Effector memory CD4-positive, alpha-beta T cell (primary cell): Measurements from ENCODE around the gene RBP3.

ENCODE experiments used
- DNase-seq, 3 donors: peaks; one replicate each; pipeline ENCODE4 v3.0.0-alpha.2; 2020
- H3K27ac ChIP-seq: 2 replicates; pipeline ENCODE4 v1.7.0; 2013; ENCODE audit warnings: mild to moderate bottlenecking, low read length, moderate library complexity; ENCODE audit not compliant: insufficient read depth, poor library complexity, severe bottlenecking
- H3K27me3 ChIP-seq: replicated peaks from 2 replicates; pipeline ENCODE4 v1.7.0; 2013; ENCODE audit warnings: mild to moderate bottlenecking, low read length; ENCODE audit not compliant: insufficient read depth, control insufficient read depth, poor library complexity, severe bottlenecking
- H3K36me3 ChIP-seq: 2 replicates; pipeline ENCODE4 v1.7.0; 2013; ENCODE audit warnings: mild to moderate bottlenecking, low read length, moderate library complexity; ENCODE audit not compliant: control insufficient read depth, insufficient read depth
- H3K4me1 ChIP-seq: 2 replicates; pipeline ENCODE4 v1.7.0; 2013; ENCODE audit warnings: low read length, mild to moderate bottlenecking; ENCODE audit not compliant: control insufficient read depth, insufficient read depth, poor library complexity, severe bottlenecking
- H3K4me3 ChIP-seq: 2 replicates; pipeline ENCODE4 v1.7.0; 2013; ENCODE audit warnings: low read length, low read depth, mild to moderate bottlenecking; ENCODE audit not compliant: insufficient read depth, poor library complexity, severe bottlenecking
- H3K9me3 ChIP-seq: 2 replicates; pipeline ENCODE4 v1.7.0; 2013; ENCODE audit warnings: mild to moderate bottlenecking, low read length, moderate library complexity; ENCODE audit not compliant: control insufficient read depth

Gene RBP3

GRCh38 chr10:47326306-47326926 is 21.7 kb upstream of the RBP3 start:
- Histone ChIP-seq H3K4me3 (no peak overlapping the region), H3K36me3 (no peaks in the 10 kb centered on the region), H3K27me3 (no peaks in the 10 kb centered on the region), H3K9me3 (no peaks in the 10 kb centered on the region), H3K4me1 (no peaks in the 10 kb centered on the region), H3K27ac (no peak overlapping the region)
- no peak for DNase-seq

- Histone ChIP-seq H3K4me1 (no peaks in the 10 kb centered on the region), H3K9me3 (no peaks in the 10 kb centered on the region), H3K27me3 (no peaks in the 10 kb centered on the region), H3K27ac (no peak overlapping the region), H3K36me3 (no peaks in the 10 kb centered on the region), H3K4me3 (no peak overlapping the region)
- no peak for DNase-seq
Measured at GRCh38 chr10:47326927-47327330, 21.2 kb upstream of the RBP3 start.

- Histone ChIP-seq H3K9me3 (no peaks in the 10 kb centered on the region), H3K36me3 (no peaks in the 10 kb centered on the region), H3K4me1 (no peaks in the 10 kb centered on the region), H3K27me3 (no peaks in the 10 kb centered on the region), H3K4me3 (no peak overlapping the region), H3K27ac (no peak overlapping the region)
- no peak for DNase-seq
Measured at GRCh38 chr10:47329855-47330254, 18.3 kb upstream of the RBP3 start.

GRCh38 chr10:47330366-47330765 is 17.8 kb upstream of the RBP3 start:
- H3K4me3 ChIP-seq, result no peak overlapping the region
- H3K27ac ChIP-seq, result no peak overlapping the region
- no peaks in the 10 kb centered on the region for H3K4me1 ChIP-seq
- DNase-seq, result no peak
- H3K27me3 ChIP-seq, result no peaks in the 10 kb centered on the region
- no peaks in the 10 kb centered on the region for H3K36me3 ChIP-seq
- H3K9me3 ChIP-seq, result no peaks in the 10 kb centered on the region

GRCh38 chr10:47330804-47331203 is 17.4 kb upstream of the RBP3 start:
- Histone ChIP-seq H3K36me3 (no peaks in the 10 kb centered on the region), H3K4me3 (no peak overlapping the region), H3K27me3 (no peaks in the 10 kb centered on the region), H3K27ac (no peak overlapping the region), H3K4me1 (no peaks in the 10 kb centered on the region), H3K9me3 (no peaks in the 10 kb centered on the region)
- no peak for DNase-seq

GRCh38 chr10:47331491-47331890 is 16.7 kb upstream of the RBP3 start:
- Histone ChIP-seq H3K27me3 (no peaks in the 10 kb centered on the region), H3K4me3 (no peak overlapping the region), H3K27ac (no peak overlapping the region), H3K4me1 (no peaks in the 10 kb centered on the region), H3K9me3 (no peaks in the 10 kb centered on the region), H3K36me3 (no peaks in the 10 kb centered on the region)
- DNase-seq, result no peak

- Histone ChIP-seq H3K27ac (no peak overlapping the region), H3K36me3 (no peaks in the 10 kb centered on the region), H3K4me3 (no peak overlapping the region), H3K27me3 (no peaks in the 10 kb centered on the region), H3K9me3 (no peaks in the 10 kb centered on the region), H3K4me1 (no peaks in the 10 kb centered on the region)
- no peak for DNase-seq
Measured at GRCh38 chr10:47331954-47332353, 16.2 kb upstream of the RBP3 start.

- no peaks in the 10 kb centered on the region for H3K27me3 ChIP-seq
- DNase-seq, result no peak
- H3K27ac ChIP-seq, result no peak overlapping the region
- no peak overlapping the region for H3K4me3 ChIP-seq
- no peaks in the 10 kb centered on the region for H3K9me3 ChIP-seq
- H3K36me3 ChIP-seq, result no peaks in the 10 kb centered on the region
- no peaks in the 10 kb centered on the region for H3K4me1 ChIP-seq
Measured at GRCh38 chr10:47332371-47332770, 15.8 kb upstream of the RBP3 start.

- H3K9me3 ChIP-seq, result no peaks in the 10 kb centered on the region
- no peak overlapping the region for H3K27ac ChIP-seq
- no peak for DNase-seq
- H3K36me3 ChIP-seq, result no peaks in the 10 kb centered on the region
- H3K4me1 ChIP-seq, result no peaks in the 10 kb centered on the region
- no peaks in the 10 kb centered on the region for H3K27me3 ChIP-seq
- no peak overlapping the region for H3K4me3 ChIP-seq
Measured at GRCh38 chr10:47332946-47333345, 15.2 kb upstream of the RBP3 start.

- DNase-seq, result no peak
- H3K4me3 ChIP-seq, result no peak overlapping the region
- no peaks in the 10 kb centered on the region for H3K27me3 ChIP-seq
- H3K9me3 ChIP-seq, result no peaks in the 10 kb centered on the region
- no peak overlapping the region for H3K27ac ChIP-seq
- H3K36me3 ChIP-seq, result no peaks in the 10 kb centered on the region
- no peaks in the 10 kb centered on the region for H3K4me1 ChIP-seq
Measured at GRCh38 chr10:47333532-47333931, 14.6 kb upstream of the RBP3 start.
